Measurements from ENCODE around the gene GALNT9.
"Not testable (repeated sequence)": the region's sequence is repeated elsewhere in the genome, so short reads cannot be mapped to it uniquely, and the experiment has no call there.

Gene GALNT9

DNA sequence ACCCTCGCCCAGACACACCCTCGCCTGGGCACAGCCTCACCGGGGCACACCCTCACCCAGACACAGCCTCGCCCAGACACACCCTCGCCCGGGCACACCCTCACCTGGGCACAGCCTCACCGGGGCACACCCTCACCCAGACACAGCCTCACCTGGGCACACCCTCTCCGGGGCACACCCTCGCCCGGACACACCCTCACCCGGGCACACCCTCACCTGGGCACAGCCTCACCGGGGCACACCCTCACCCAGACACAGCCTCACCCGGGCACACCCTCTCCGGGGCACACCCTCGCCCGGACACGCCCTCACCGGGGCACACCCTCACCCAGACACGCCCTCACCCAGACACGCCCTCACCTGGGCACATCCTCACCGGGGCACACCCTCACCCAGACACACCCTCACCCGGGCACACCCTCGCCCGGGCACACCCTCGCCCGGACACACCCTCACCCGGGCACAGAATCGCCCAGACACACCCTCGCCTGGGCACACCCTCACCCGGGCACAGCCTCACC is 25.5 kb downstream of the GALNT9 start:
- not testable (repeated sequence) for H3K4me1 ChIP-seq (ENCODE audit: control insufficient read depth, insufficient read depth, low read length); H3K36me3 ChIP-seq (ENCODE audit: control insufficient read depth, insufficient read depth, low read length); H3K27ac ChIP-seq (ENCODE audit: insufficient read depth, low read depth, low read length, poor library complexity, severe bottlenecking); H3K9me3 ChIP-seq (ENCODE audit: control insufficient read depth, low read length); H3K4me3 ChIP-seq (ENCODE audit: insufficient read depth, low read depth, low read length); H3K27me3 ChIP-seq (ENCODE audit: control insufficient read depth, insufficient read depth, low read length, poor library complexity, severe bottlenecking)
- no CpG with 5 or more reads among the region's 30 CpGs for WGBS, 2 experiments

DNA sequence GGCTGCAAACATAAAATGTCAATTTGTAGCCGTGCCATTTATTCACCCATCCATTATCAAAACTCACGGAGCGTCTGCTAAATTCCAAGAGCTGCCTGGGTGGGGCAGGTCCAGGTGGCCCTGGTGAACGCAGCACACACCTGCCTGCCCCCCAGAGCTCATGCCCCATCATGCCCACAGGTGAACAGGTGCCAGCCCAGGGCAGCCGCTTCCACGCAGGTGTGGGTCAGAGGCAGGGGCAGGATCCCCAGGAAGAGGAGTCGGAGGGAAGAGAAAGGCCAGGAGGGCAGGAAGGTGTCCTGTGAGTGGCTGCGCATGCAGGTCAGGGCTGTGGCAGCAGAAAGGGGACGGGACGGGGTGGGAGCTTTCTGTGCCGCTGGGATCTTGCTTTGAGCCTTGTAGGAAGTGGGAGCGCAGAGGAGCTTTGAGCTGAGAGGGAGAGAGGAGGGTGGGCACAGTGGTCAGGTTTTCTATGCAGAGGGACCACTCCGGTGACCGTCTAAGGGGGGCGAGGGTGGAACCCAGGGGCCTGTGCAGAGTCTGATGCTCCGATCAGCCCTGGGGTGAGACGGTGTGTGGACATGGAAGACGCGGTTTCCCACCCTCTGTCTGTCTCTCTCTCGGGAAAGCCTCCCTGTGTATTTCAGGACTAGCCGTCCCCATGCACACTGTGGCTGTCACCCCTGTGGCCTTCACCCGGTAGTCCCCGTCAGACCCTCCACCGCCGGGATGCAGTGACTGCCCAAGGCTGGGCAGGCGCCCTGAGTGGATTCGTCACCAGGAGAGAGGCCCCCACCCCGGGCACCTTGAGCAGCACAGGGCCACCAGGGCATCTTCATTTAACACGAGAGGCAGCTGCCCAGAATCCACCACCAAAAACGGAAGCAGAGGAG is 26.7 kb downstream of the GALNT9 start:
- Histone ChIP-seq H3K27ac (ENCODE audit: insufficient read depth, low read depth, low read length, poor library complexity, severe bottlenecking) (no peak overlapping the region), H3K36me3 (ENCODE audit: control insufficient read depth, insufficient read depth, low read length) (no peaks in the 10 kb centered on the region), H3K4me3 (ENCODE audit: insufficient read depth, low read depth, low read length) (no peak overlapping the region), H3K27me3 (ENCODE audit: control insufficient read depth, insufficient read depth, low read length, poor library complexity, severe bottlenecking) (peaks cover 7% of the 10 kb centered on the region), H3K4me1 (ENCODE audit: control insufficient read depth, insufficient read depth, low read length) (no peaks in the 10 kb centered on the region), H3K9me3 (ENCODE audit: control insufficient read depth, low read length) (peaks cover 2% of the 10 kb centered on the region)
- WGBS, 2 experiments = 85 to 87% methylated on average over 30 of the region's 30 CpGs

- H3K4me3 ChIP-seq (ENCODE audit: insufficient read depth, low read depth, low read length) = no peak overlapping the region
- no peaks in the 10 kb centered on the region for H3K4me1 ChIP-seq (ENCODE audit: control insufficient read depth, insufficient read depth, low read length)
- 79 to 81% methylated on average over 26 of the region's 26 CpGs for WGBS, 2 experiments
- no peaks in the 10 kb centered on the region for H3K36me3 ChIP-seq (ENCODE audit: control insufficient read depth, insufficient read depth, low read length)
- no peak overlapping the region for H3K27ac ChIP-seq (ENCODE audit: insufficient read depth, low read depth, low read length, poor library complexity, severe bottlenecking)
- H3K27me3 ChIP-seq (ENCODE audit: control insufficient read depth, insufficient read depth, low read length, poor library complexity, severe bottlenecking) = peaks cover 14% of the 10 kb centered on the region
- peaks cover 5% of the 10 kb centered on the region for H3K9me3 ChIP-seq (ENCODE audit: control insufficient read depth, low read length)
These were observed 28.3 kb downstream of the GALNT9 start for GRCh38 chr12:132300789-132301722.

- Histone ChIP-seq H3K27me3 (ENCODE audit: control insufficient read depth, insufficient read depth, low read length, poor library complexity, severe bottlenecking) (peaks cover 11% of the 10 kb centered on the region), H3K4me1 (ENCODE audit: control insufficient read depth, insufficient read depth, low read length) (no peaks in the 10 kb centered on the region), H3K4me3 (ENCODE audit: insufficient read depth, low read depth, low read length) (no peak overlapping the region), H3K9me3 (ENCODE audit: control insufficient read depth, low read length) (peaks cover 5% of the 10 kb centered on the region), H3K36me3 (ENCODE audit: control insufficient read depth, insufficient read depth, low read length) (no peaks in the 10 kb centered on the region), H3K27ac (ENCODE audit: insufficient read depth, low read depth, low read length, poor library complexity, severe bottlenecking) (no peak overlapping the region)
- 91 to 92% methylated on average over 18 of the region's 18 CpGs for WGBS, 2 experiments
These were observed 33.3 kb downstream of the GALNT9 start for GRCh38 chr12:132296063-132296462.

DNA sequence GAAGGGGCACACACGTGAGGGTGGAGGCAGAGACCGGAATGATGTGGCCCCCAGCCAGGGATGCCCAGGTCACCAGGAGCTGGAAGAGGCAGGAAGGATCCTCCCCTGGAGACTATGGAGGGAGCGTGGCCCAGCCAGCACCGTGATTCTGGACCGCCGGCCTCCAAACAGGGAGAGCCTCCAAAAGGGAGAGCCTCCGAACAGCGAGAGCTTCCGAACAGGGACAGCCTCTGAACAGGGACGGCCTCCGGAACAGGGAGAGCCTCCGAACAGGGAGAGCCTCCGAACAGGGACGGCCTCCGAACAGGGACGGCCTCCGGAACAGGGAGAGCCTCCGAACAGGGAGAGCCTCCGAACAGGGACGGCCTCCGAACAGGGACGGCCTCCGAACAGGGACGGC is 33.8 kb downstream of the GALNT9 start:
- not testable (repeated sequence) for H3K4me1 ChIP-seq (ENCODE audit: control insufficient read depth, insufficient read depth, low read length); H3K4me3 ChIP-seq (ENCODE audit: insufficient read depth, low read depth, low read length); H3K9me3 ChIP-seq (ENCODE audit: control insufficient read depth, low read length); H3K36me3 ChIP-seq (ENCODE audit: control insufficient read depth, insufficient read depth, low read length); H3K27ac ChIP-seq (ENCODE audit: insufficient read depth, low read depth, low read length, poor library complexity, severe bottlenecking)
- WGBS, 2 experiments = 91 to 92% methylated on average over 24 of the region's 24 CpGs
- H3K27me3 ChIP-seq (ENCODE audit: control insufficient read depth, insufficient read depth, low read length, poor library complexity, severe bottlenecking) = peaks cover 11% of the 10 kb centered on the region

GRCh38 chr12:132295101-132295526 is 34.3 kb downstream of the GALNT9 start:
- Histone ChIP-seq H3K9me3 (ENCODE audit: control insufficient read depth, low read length) (peaks cover 5% of the 10 kb centered on the region), H3K36me3 (ENCODE audit: control insufficient read depth, insufficient read depth, low read length) (no peaks in the 10 kb centered on the region), H3K4me1 (ENCODE audit: control insufficient read depth, insufficient read depth, low read length) (no peaks in the 10 kb centered on the region), H3K27ac (ENCODE audit: insufficient read depth, low read depth, low read length, poor library complexity, severe bottlenecking) (no peak overlapping the region), H3K4me3 (ENCODE audit: insufficient read depth, low read depth, low read length) (no peak overlapping the region), H3K27me3 (ENCODE audit: control insufficient read depth, insufficient read depth, low read length, poor library complexity, severe bottlenecking) (peaks cover 11% of the 10 kb centered on the region)
- 93% methylated on average over 18 of the region's 18 CpGs for WGBS, 2 experiments

DNA sequence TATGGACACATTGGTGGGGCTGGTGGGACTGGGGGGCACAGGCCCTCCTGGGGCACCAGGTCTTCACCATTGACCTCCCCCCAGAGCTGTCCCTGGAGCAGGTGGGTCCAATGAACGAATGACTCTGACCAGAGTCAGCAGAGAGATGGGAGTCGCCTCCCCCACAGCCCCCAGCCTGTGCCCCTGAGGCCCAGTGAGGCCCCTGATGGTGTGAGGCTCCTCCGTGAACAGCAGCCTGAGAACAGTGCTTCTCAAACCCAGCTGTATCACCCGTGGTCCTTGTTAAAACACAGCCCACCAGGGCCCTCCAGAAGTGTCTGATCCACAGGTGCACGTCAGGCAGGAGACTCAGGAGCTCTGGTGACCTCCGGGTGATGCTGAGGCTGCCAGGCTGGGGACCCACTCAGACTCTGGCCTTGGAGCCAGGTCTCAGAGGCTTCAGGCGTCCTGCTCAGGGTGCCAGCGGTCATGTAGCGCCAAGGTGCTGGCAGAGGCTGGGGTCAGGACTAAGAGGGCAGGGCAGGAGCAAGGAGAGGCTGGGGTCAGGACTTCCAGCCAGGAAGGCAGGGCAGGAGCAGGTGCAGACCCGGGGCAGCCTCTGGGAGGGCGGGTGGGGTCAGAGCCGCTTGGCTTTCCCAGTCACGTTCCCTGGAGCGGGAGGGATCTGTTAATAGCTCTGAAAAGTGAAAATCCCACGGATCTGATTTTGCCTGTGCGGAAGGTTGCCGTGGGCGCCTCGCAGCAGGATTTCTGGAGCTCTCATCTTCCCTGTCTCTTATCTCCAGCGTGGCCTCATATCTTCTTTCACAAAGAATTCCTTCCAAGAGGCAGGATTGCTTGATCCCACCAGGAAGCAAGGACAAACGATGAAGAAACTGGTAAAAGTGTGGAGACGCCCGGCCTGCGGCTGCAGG is 35.0 kb downstream of the GALNT9 start:
- WGBS, 2 experiments = 77 to 80% methylated on average over 24 of the region's 24 CpGs
- Histone ChIP-seq H3K9me3 (ENCODE audit: control insufficient read depth, low read length) (peaks cover 7% of the 10 kb centered on the region), H3K4me3 (ENCODE audit: insufficient read depth, low read depth, low read length) (no peak overlapping the region), H3K36me3 (ENCODE audit: control insufficient read depth, insufficient read depth, low read length) (no peaks in the 10 kb centered on the region), H3K27me3 (ENCODE audit: control insufficient read depth, insufficient read depth, low read length, poor library complexity, severe bottlenecking) (peaks cover 11% of the 10 kb centered on the region), H3K4me1 (ENCODE audit: control insufficient read depth, insufficient read depth, low read length) (no peaks in the 10 kb centered on the region), H3K27ac (ENCODE audit: insufficient read depth, low read depth, low read length, poor library complexity, severe bottlenecking) (no peak overlapping the region)

- Histone ChIP-seq H3K27ac (ENCODE audit: insufficient read depth, low read depth, low read length, poor library complexity, severe bottlenecking) (no peak overlapping the region), H3K36me3 (ENCODE audit: control insufficient read depth, insufficient read depth, low read length) (no peaks in the 10 kb centered on the region), H3K27me3 (ENCODE audit: control insufficient read depth, insufficient read depth, low read length, poor library complexity, severe bottlenecking) (peaks cover 14% of the 10 kb centered on the region), H3K4me1 (ENCODE audit: control insufficient read depth, insufficient read depth, low read length) (no peaks in the 10 kb centered on the region), H3K9me3 (ENCODE audit: control insufficient read depth, low read length) (peaks cover 7% of the 10 kb centered on the region), H3K4me3 (ENCODE audit: insufficient read depth, low read depth, low read length) (no peak overlapping the region)
- 89% methylated on average over 33 of the region's 33 CpGs for WGBS, 2 experiments
These were observed 36.8 kb downstream of the GALNT9 start for GRCh38 chr12:132292328-132293319.

All from ectodermal cell (in vitro differentiated cells).